ENCODE measurements around the gene GGA1. TPM values are rescaled to one million over a fixed set of nuclear protein-coding genes. Genes with fewer than 3 reads are reported as not detected.

GGA1 gene
- total and polyA plus RNA-seq, 2 of the 4 experiments (the other 2 are of a cell fraction), result 17.2 to 48.5 TPM

DNA sequence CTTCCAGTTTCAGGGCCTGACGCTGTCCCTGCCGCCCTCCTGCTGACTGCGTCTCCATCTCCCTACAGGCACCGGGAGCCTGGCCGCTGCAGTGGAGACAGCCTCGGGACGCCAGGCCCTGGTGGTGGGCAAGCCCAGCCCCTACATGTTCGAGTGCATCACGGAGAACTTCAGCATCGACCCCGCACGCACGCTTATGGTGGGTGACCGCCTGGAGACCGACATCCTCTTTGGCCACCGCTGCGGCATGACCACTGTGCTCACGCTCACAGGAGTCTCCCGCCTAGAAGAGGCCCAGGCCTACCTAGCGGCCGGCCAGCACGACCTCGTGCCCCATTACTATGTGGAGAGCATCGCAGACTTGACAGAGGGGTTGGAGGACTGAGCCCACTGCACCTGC lies 56.9 kb downstream of the GGA1 start:
- 98% methylated on average over 14 of the region's 24 CpGs; no CpG with 5 or more reads in 1 of the 2 experiments for WGBS, 2 experiments (ENCODE audit: extremely low coverage in 2 of 2, insufficient read length in 1 of 2)
- in situ Hi-C loops (cut with MboI; ENCODE audit: low sequenced_read_pairs), result no loop called here
- no peak overlapping the region for H3K14ac ChIP-seq (replicated peaks; ENCODE audit: low read depth, low read length)
- no peak overlapping the region for H3K9ac ChIP-seq (ENCODE audit: low read depth, low read length)
- no peak overlapping the region for H3K4ac ChIP-seq (ENCODE audit: low read depth, low read length)
- no peak for ATAC-seq (ENCODE audit: low read depth)
- no peak overlapping the region for H3K23ac ChIP-seq (ENCODE audit: low read depth, low read length)
- dilution Hi-C loops (cut with HindIII; ENCODE audit: low sequenced_read_pairs, unreplicated experiment), result no loop called here
- H2AK5ac ChIP-seq (ENCODE audit: low read depth, low read length), result peak overlapping the region; percentile 77; the same call in 1 of the 2 replicates
- no peak overlapping the region for H2BK15ac ChIP-seq (ENCODE audit: low read depth, low read length)
- H2BK5ac ChIP-seq (ENCODE audit: low read depth, low read length, poor library complexity, severe bottlenecking), result no peak overlapping the region
- H4K91ac ChIP-seq (ENCODE audit: insufficient read depth, low read depth, low read length), result no peak overlapping the region
- no peak overlapping the region for H4K5ac ChIP-seq (ENCODE audit: low read depth, low read length)
- H3K36me3 ChIP-seq (ENCODE audit: control insufficient read depth, insufficient read depth, low read length), result peaks cover 14% of the 10 kb centered on the region
- H3K9me1 ChIP-seq (ENCODE audit: insufficient read depth, low read length), result 0 out of 2 replicates have a peak, but pooled peaks cover 7% of the 10 kb centered on the region
- H3K56ac ChIP-seq (ENCODE audit: extremely low read depth, insufficient read depth, low read length), result no peak overlapping the region
- no peaks in the 10 kb centered on the region for H3K27me3 ChIP-seq (ENCODE audit: control insufficient read depth, insufficient read depth, low read length)
- H3K4me1 ChIP-seq (ENCODE audit: control insufficient read depth, insufficient read depth, low read length), result peaks cover 20% of the 10 kb centered on the region
- no peak overlapping the region for H2BK20ac ChIP-seq (ENCODE audit: low read depth, low read length)
- DNase-seq, result no peak
- TF ChIP-seq, protein P1, sequence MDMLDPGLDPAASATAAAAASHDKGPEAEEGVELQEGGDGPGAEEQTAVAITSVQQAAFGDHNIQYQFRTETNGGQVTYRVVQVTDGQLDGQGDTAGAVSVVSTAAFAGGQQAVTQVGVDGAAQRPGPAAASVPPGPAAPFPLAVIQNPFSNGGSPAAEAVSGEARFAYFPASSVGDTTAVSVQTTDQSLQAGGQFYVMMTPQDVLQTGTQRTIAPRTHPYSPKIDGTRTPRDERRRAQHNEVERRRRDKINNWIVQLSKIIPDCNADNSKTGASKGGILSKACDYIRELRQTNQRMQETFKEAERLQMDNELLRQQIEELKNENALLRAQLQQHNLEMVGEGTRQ (IDR thresholded peaks at IDR 0.05; ENCODE audit: low read depth, low read length), result no peak
- TF ChIP-seq, protein P2, sequence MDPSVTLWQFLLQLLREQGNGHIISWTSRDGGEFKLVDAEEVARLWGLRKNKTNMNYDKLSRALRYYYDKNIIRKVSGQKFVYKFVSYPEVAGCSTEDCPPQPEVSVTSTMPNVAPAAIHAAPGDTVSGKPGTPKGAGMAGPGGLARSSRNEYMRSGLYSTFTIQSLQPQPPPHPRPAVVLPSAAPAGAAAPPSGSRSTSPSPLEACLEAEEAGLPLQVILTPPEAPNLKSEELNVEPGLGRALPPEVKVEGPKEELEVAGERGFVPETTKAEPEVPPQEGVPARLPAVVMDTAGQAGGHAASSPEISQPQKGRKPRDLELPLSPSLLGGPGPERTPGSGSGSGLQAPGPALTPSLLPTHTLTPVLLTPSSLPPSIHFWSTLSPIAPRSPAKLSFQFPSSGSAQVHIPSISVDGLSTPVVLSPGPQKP (IDR thresholded peaks at IDR 0.05; ENCODE audit: borderline replicate concordance, low read depth, low read length), result no peak
- TF ChIP-seq RFX5 (IDR thresholded peaks at IDR 0.05; ENCODE audit: low read depth, low read length), result no peak
- TF ChIP-seq BHLHE40 (IDR thresholded peaks at IDR 0.05; ENCODE audit: low read depth, low read length), result no peak
- no peak for TF ChIP-seq MAZ (IDR thresholded peaks at IDR 0.05; ENCODE audit: borderline replicate concordance, low read depth, low read length)
- no peak for TF ChIP-seq POLR2A (IDR thresholded peaks at IDR 0.05; ENCODE audit: low read depth, low read length)
- no peak for TF ChIP-seq NFE2L2 (IDR thresholded peaks at IDR 0.05; ENCODE audit: low read depth, low read length)
- TF ChIP-seq CHD1 (IDR thresholded peaks at IDR 0.05; ENCODE audit: low read depth, low read length), result no peak
- TF ChIP-seq MXI1 (IDR thresholded peaks at IDR 0.05; ENCODE audit: borderline replicate concordance, low read depth, low read length), result no peak
- no peak for TF ChIP-seq MAFK (IDR thresholded peaks at IDR 0.05; ENCODE audit: low read depth, low read length)
- TF ChIP-seq, protein P3, sequence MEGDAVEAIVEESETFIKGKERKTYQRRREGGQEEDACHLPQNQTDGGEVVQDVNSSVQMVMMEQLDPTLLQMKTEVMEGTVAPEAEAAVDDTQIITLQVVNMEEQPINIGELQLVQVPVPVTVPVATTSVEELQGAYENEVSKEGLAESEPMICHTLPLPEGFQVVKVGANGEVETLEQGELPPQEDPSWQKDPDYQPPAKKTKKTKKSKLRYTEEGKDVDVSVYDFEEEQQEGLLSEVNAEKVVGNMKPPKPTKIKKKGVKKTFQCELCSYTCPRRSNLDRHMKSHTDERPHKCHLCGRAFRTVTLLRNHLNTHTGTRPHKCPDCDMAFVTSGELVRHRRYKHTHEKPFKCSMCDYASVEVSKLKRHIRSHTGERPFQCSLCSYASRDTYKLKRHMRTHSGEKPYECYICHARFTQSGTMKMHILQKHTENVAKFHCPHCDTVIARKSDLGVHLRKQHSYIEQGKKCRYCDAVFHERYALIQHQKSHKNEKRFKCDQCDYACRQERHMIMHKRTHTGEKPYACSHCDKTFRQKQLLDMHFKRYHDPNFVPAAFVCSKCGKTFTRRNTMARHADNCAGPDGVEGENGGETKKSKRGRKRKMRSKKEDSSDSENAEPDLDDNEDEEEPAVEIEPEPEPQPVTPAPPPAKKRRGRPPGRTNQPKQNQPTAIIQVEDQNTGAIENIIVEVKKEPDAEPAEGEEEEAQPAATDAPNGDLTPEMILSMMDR (conservative IDR thresholded peaks at IDR 0.05; ENCODE audit: low read depth, low read length), result no peak
- no peak for TF ChIP-seq CEBPB (IDR thresholded peaks at IDR 0.05; ENCODE audit: low read depth, low read length)
- H3K9me3 ChIP-seq (ENCODE audit: control insufficient read depth, insufficient read depth, low read length), result no peaks in the 10 kb centered on the region
- no TSS peak for BruUV-seq (replicated peaks)
- H3K4me3 ChIP-seq (ENCODE audit: insufficient read depth, low read depth, low read length), result no peak overlapping the region
- no peak overlapping the region for H2AFZ ChIP-seq (replicated peaks; ENCODE audit: low read length, poor library complexity)
- H3K4me2 ChIP-seq (ENCODE audit: low read depth, low read length), result no peak overlapping the region
- ChIA-PET CTCF (no interaction called here), POLR2A (ENCODE audit: unreplicated experiment) (no interaction called here)
- no peak overlapping the region for H3K27ac ChIP-seq (ENCODE audit: insufficient read depth, low read length)
- no peak overlapping the region for H2BK120ac ChIP-seq (ENCODE audit: low read depth, low read length)
- intact Hi-C loops (cut with micrococcal nuclease), result no loop called here
- peaks cover 17% of the 10 kb centered on the region for H4K20me1 ChIP-seq (ENCODE audit: insufficient read depth, low read length)
- no peak overlapping the region for H2AK9ac ChIP-seq (replicated peaks; ENCODE audit: low read depth, low read length, poor library complexity)
- peaks cover 36 to 85% of the 10 kb centered on the region in 2 experiments for H3K79me1 ChIP-seq (ENCODE audit: low read depth in 1 of 2, low read length in 2 of 2)
- H3K18ac ChIP-seq (ENCODE audit: low read depth, low read length), result no peak overlapping the region
- H4K8ac ChIP-seq (ENCODE audit: low read depth in 2 of 2, low read length in 2 of 2), result no peak overlapping the region

All from IMR-90 (cell line).